ENCODE results near the gene MLH1.

Gene MLH1

GRCh38 chr3:37087870-37088269, 94.6 kb downstream of the MLH1 start:
- H3K9me3 ChIP-seq (replicated peaks; ENCODE audit: insufficient read depth, low read length), result no peaks in the 10 kb centered on the region
- no peak overlapping the region for H3K4me2 ChIP-seq (ENCODE audit: low read depth, low read length)
- H3F3A ChIP-seq (ENCODE audit: insufficient read depth, low read length), result no peaks in the 10 kb centered on the region
- H3K79me2 ChIP-seq (ENCODE audit: low read length), result no peaks in the 10 kb centered on the region
- TF ChIP-seq, protein P1, sequence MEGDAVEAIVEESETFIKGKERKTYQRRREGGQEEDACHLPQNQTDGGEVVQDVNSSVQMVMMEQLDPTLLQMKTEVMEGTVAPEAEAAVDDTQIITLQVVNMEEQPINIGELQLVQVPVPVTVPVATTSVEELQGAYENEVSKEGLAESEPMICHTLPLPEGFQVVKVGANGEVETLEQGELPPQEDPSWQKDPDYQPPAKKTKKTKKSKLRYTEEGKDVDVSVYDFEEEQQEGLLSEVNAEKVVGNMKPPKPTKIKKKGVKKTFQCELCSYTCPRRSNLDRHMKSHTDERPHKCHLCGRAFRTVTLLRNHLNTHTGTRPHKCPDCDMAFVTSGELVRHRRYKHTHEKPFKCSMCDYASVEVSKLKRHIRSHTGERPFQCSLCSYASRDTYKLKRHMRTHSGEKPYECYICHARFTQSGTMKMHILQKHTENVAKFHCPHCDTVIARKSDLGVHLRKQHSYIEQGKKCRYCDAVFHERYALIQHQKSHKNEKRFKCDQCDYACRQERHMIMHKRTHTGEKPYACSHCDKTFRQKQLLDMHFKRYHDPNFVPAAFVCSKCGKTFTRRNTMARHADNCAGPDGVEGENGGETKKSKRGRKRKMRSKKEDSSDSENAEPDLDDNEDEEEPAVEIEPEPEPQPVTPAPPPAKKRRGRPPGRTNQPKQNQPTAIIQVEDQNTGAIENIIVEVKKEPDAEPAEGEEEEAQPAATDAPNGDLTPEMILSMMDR (IDR thresholded peaks at IDR 0.05; ENCODE audit: low read length), result no peak
- TF ChIP-seq EZH2phosphoT487 (IDR thresholded peaks at IDR 0.05; ENCODE audit: low read length), result no peak
- no peak for TF ChIP-seq EZH2 (optimal IDR thresholded peaks at IDR 0.05; ENCODE audit: low read depth, low read length)
- no peak overlapping the region for H3K27ac ChIP-seq (ENCODE audit: low read length)
- H3K36me3 ChIP-seq (replicated peaks; ENCODE audit: insufficient read depth, low read length), result 0 out of 2 replicates have a peak, but pooled peaks cover 3% of the 10 kb centered on the region
- no peaks in the 10 kb centered on the region for H4K20me1 ChIP-seq (ENCODE audit: insufficient read depth, low read length)
- no peaks in the 10 kb centered on the region for H3K4me1 ChIP-seq (ENCODE audit: low read length)
- no peak overlapping the region for H3K4me3 ChIP-seq (ENCODE audit: low read length)
- no peak overlapping the region for H3K9ac ChIP-seq (ENCODE audit: low read length)
- no peak overlapping the region for H2AFZ ChIP-seq (ENCODE audit: low read length)
- no peak for DNase-seq
- H3K9me2 ChIP-seq (replicated peaks; ENCODE audit: insufficient read depth, low read length), result no peaks in the 10 kb centered on the region
- H3K27me3 ChIP-seq (replicated peaks; ENCODE audit: insufficient read depth, low read length), result no peaks in the 10 kb centered on the region

DNA sequence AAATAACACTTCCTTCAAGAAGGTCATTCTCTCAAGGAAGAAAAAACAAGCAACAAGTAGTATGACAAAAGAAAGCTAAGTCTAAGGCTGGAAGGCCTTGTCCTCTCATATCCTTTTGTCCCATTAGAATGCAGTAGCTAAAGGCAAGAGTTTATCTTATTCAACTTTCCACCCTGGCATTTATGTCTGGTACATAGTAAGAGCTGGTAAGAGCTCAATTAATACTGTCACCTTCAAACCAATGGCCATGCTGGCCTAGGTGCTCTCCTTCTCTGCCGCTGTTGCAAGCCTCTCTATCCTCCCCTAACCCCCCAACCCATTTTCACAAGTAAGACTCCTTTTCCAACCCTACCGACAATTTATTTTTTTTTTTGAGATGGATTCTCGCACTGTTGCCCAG, 99.2 kb downstream of the MLH1 start:
- no peaks in the 10 kb centered on the region for H4K20me1 ChIP-seq (ENCODE audit: insufficient read depth, low read length)
- H3K27ac ChIP-seq (ENCODE audit: low read length), result no peak overlapping the region
- TF ChIP-seq, protein P1 (IDR thresholded peaks at IDR 0.05; ENCODE audit: low read length), result no peak
- no peak for TF ChIP-seq EZH2phosphoT487 (IDR thresholded peaks at IDR 0.05; ENCODE audit: low read length)
- DNase-seq, result no peak
- H3K36me3 ChIP-seq (replicated peaks; ENCODE audit: insufficient read depth, low read length), result 0 out of 2 replicates have a peak, but pooled peaks cover 3% of the 10 kb centered on the region
- H3K4me3 ChIP-seq (ENCODE audit: low read length), result no peak overlapping the region
- no peak overlapping the region for H3K4me2 ChIP-seq (ENCODE audit: low read depth, low read length)
- H3K9ac ChIP-seq (ENCODE audit: low read length), result no peak overlapping the region
- no peaks in the 10 kb centered on the region for H3K4me1 ChIP-seq (ENCODE audit: low read length)
- no peak overlapping the region for H2AFZ ChIP-seq (ENCODE audit: low read length)
- no peaks in the 10 kb centered on the region for H3K9me3 ChIP-seq (replicated peaks; ENCODE audit: insufficient read depth, low read length)
- H3K27me3 ChIP-seq (replicated peaks; ENCODE audit: insufficient read depth, low read length), result no peaks in the 10 kb centered on the region
- no peaks in the 10 kb centered on the region for H3K9me2 ChIP-seq (replicated peaks; ENCODE audit: insufficient read depth, low read length)
- H3F3A ChIP-seq (ENCODE audit: insufficient read depth, low read length), result no peaks in the 10 kb centered on the region
- H3K79me2 ChIP-seq (ENCODE audit: low read length), result no peaks in the 10 kb centered on the region

- Histone ChIP-seq H3K27ac (ENCODE audit: low read length) (no peak overlapping the region), H4K20me1 (ENCODE audit: insufficient read depth, low read length) (no peaks in the 10 kb centered on the region), H3K4me3 (ENCODE audit: low read length) (no peak overlapping the region), H3K79me2 (ENCODE audit: low read length) (no peaks in the 10 kb centered on the region), H3K4me2 (ENCODE audit: low read depth, low read length) (no peak overlapping the region), H3K9me2 (replicated peaks; ENCODE audit: insufficient read depth, low read length) (no peaks in the 10 kb centered on the region), H3K9me3 (replicated peaks; ENCODE audit: insufficient read depth, low read length) (no peaks in the 10 kb centered on the region), H3K36me3 (replicated peaks; ENCODE audit: insufficient read depth, low read length) (0 out of 2 replicates have a peak, but pooled peaks cover 3% of the 10 kb centered on the region), H3K4me1 (ENCODE audit: low read length) (no peaks in the 10 kb centered on the region), H2AFZ (ENCODE audit: low read length) (no peak overlapping the region), H3F3A (ENCODE audit: insufficient read depth, low read length) (no peaks in the 10 kb centered on the region), H3K9ac (ENCODE audit: low read length) (no peak overlapping the region), H3K27me3 (replicated peaks; ENCODE audit: insufficient read depth, low read length) (no peaks in the 10 kb centered on the region)
- TF ChIP-seq EZH2 (optimal IDR thresholded peaks at IDR 0.05; ENCODE audit: low read depth, low read length) (no peak), EZH2phosphoT487 (IDR thresholded peaks at IDR 0.05; ENCODE audit: low read length) (no peak)
- TF ChIP-seq, protein P1 (IDR thresholded peaks at IDR 0.05; ENCODE audit: low read length), result no peak
- no peak for DNase-seq
Observed at GRCh38 chr3:37093481-37093880, 100.2 kb downstream of the MLH1 start.
